GM19193 (cell line): ENCODE results near the gene MGA.

ENCODE experiments used
- POLR2A ChIP-seq: IDR thresholded peaks from 4 replicates; pipeline ENCODE4 v1.6.1; 2011; ENCODE audit not compliant: insufficient read depth, insufficient read length; ENCODE audit errors: extremely low read depth

The MGA gene

GRCh38 chr15:41799488-41799805, 139.2 kb downstream of the MGA start:
- no peak for TF ChIP-seq POLR2A

GRCh38 chr15:41801185-41801584, 141.0 kb downstream of the MGA start:
- TF ChIP-seq POLR2A = no peak

- TF ChIP-seq POLR2A = no peak
These were observed 141.7 kb downstream of the MGA start for GRCh38 chr15:41801850-41802455.

GRCh38 chr15:41804361-41804760, 144.2 kb downstream of the MGA start:
- no peak for TF ChIP-seq POLR2A

GRCh38 chr15:41804916-41805666, 144.9 kb downstream of the MGA start:
- no peak for TF ChIP-seq POLR2A

- no peak for TF ChIP-seq POLR2A
These were observed 145.5 kb downstream of the MGA start for GRCh38 chr15:41805711-41806110.

GRCh38 chr15:41806291-41807181, 146.3 kb downstream of the MGA start:
- TF ChIP-seq POLR2A = no peak

- no peak for TF ChIP-seq POLR2A
These were observed 148.9 kb downstream of the MGA start for GRCh38 chr15:41809121-41809520.

- no peak for TF ChIP-seq POLR2A
These were observed 149.5 kb downstream of the MGA start for GRCh38 chr15:41809526-41810220.

- no peak for TF ChIP-seq POLR2A
These were observed 150.6 kb downstream of the MGA start for GRCh38 chr15:41810651-41811431.

- TF ChIP-seq POLR2A = no peak
These were observed 151.4 kb downstream of the MGA start for GRCh38 chr15:41811432-41812195.

- TF ChIP-seq POLR2A = no peak
These were observed 152.7 kb downstream of the MGA start for GRCh38 chr15:41812820-41813375.

GRCh38 chr15:41813426-41813825, 153.2 kb downstream of the MGA start:
- no peak for TF ChIP-seq POLR2A
